NCI-H510A (cell line): ENCODE measurements around the gene FAXC.
"Not testable (repeated sequence)": the region's sequence is repeated elsewhere in the genome, so short reads cannot be mapped to it uniquely, and the experiment has no call there.

Source experiments
- DNase-seq: peaks from one replicate; lab custom pipeline; 2025; lab: John Stamatoyannopoulos, UW

Gene FAXC

GRCh38 chr6:99285881-99286280 lies 63.6 kb downstream of the FAXC start:
- DNase-seq, result no peak

DNA sequence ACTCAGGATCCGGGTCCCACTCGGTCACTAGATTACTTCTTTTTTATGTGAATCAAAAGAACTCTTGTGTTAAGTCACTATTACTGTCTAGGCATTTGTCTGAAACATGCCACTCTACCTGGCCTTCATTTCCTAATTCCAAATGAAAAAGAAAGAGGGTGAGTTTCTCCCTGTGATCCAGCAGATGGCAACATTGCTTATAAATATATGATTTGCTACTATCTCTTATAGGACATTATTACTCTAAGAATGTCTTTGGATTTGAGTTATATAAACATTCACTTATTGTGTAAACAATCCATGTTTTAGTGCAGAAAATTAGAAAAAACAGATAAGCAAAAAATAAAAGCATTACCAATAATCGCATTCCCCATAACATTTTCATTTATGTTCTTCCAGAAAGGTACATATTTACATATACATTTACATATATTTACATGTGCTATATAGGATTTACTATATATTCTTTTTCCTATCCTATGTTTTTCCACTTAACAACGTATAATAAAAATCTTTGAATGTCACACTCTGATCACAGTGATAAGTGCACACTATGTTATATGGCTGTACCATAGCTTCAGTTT lies 66.9 kb downstream of the FAXC start:
- no peak for DNase-seq

GRCh38 chr6:99276747-99277146 lies 72.7 kb downstream of the FAXC start:
- DNase-seq, result no peak

GRCh38 chr6:99270826-99271225 lies 78.6 kb downstream of the FAXC start:
- no peak for DNase-seq

DNA sequence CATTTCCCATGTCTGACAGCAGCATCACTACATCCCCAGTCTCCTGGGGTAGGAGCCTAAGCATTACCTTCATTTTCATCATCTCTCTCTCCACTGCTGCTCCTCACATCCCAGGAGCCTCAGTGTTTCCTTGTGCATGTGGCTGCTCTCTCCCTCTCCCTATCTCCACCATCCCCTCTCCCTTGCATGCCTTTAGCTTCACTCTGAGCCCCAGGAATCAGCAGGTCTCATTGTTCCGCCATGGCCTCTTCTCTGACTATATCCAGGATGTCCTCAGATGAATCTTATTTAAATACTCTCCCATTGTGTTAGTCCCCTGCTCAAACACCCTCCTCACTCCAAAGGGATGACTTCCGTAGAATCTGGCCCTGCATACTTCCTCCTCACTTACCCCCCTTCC lies 79.4 kb downstream of the FAXC start:
- no peak for DNase-seq

- no peak for DNase-seq
These were observed 80.3 kb downstream of the FAXC start for GRCh38 chr6:99269207-99269606.

GRCh38 chr6:99266996-99267395 lies 82.5 kb downstream of the FAXC start:
- DNase-seq, result not testable (repeated sequence)

GRCh38 chr6:99265447-99265846 lies 84.0 kb downstream of the FAXC start:
- DNase-seq, result not testable (repeated sequence)

- DNase-seq, result no peak
These were observed 94.6 kb downstream of the FAXC start for GRCh38 chr6:99254616-99255550.

DNA sequence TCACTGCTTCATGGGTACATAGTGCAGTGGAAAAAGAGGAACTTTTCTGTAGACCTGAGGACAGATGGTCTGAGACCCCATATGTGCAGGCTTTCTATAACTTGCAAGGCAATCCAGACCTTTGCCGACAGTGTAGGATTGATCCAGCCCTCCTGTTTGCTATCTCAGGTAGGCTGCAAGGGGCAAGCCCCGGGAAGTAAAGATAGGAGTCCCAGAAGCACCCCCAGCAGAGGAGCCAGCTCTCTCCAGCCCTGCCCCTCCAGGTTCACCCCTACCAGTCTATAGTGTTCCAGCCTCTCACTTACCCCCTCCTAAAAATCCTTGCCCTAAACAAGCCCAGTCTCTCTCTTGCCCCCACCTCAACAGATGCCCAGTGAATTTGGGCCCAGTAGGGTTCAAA lies 96.2 kb downstream of the FAXC start:
- no peak for DNase-seq

DNA sequence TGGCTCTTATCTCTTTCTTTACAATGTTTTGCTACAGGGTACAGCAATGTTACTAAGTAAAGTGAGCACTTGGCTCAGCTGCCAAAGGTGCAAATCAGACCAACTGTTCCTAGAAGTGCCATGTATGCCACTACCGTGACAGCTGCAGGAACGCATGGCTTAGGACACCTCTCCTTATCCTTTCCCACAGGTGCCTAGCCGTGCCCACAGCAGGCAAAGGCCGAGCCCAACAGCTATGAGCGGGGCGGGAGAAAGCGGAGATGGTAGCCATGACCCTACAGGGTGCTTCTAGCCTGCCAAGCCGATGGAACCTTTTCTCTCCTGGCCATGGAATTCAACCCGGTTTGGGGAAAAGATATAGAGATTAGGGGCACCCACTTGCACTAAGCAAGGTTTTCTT lies 97.1 kb downstream of the FAXC start:
- DNase-seq, result no peak

- no peak for DNase-seq
These were observed 99.0 kb downstream of the FAXC start for GRCh38 chr6:99250476-99250875.

GRCh38 chr6:99246602-99247001 lies 102.9 kb downstream of the FAXC start:
- DNase-seq, result no peak

DNA sequence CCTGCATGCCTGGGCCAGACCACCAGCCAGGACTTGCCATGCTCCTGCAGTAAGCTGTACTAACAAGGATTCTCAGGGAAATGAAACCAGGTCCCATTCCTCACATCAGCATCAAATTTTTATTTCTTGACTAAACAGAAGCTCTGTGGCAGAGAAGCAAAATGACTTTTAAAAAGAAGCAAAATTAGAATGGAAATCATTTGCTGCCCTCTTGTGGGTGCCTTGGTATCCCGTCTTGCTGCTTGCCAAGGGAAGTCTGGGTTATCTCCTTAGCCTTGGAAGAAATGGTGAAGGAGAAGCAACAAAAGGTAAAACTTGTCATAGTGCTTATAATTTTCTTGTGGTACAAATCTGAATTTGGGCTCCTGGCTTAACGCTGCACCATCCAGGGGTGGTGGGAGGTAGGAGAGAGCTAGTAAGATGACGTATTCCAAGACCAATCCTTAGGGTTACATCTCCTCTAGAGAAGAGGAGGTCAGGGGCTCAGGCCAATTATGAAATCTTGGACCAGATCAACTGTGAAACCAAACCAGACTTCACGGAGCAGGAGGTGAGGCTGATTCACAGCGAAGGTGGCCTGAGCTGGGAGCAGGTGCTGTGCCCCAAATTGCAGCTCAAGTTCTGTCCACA lies 107.5 kb downstream of the FAXC start:
- no peak for DNase-seq

GRCh38 chr6:99236010-99236409 lies 113.5 kb downstream of the FAXC start:
- DNase-seq, result no peak

DNA sequence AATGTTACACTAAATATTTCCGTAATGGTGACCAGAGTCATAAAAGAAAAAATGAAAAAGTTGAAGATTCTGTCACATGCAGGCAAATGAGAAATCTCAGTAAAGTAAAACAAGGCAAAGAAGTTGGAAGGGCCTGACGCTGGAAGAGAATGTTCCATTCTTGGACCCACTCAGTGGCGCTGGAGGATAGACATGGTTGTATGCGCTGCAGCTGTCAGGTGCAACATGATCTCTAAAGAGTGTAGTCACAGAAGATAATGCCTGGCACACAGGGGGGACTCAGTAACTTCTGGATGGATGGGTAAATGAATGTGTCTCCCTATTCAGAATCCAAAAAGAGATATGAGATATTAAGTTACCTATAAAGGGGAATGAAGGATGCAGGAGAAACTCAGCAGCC lies 116.3 kb downstream of the FAXC start:
- DNase-seq, result no peak

DNA sequence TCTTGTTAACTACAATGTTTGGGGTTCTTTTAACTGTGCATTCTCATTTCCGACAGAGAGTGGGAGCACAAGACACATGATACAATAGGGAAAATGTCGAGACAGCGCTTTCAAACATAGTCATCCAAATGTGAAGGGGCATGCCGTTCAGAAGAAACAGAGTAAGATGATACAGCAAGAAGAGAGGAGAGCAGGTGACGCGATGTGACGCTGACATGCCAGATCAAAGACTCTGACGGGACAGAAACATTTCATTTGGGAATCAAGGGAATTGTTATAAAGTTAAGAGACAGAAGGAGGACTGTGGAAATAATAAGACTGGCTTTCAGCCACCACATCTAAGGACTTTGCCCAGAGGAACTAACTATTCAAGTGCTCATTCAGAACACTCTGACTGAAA lies 117.4 kb downstream of the FAXC start:
- DNase-seq, result no peak

DNA sequence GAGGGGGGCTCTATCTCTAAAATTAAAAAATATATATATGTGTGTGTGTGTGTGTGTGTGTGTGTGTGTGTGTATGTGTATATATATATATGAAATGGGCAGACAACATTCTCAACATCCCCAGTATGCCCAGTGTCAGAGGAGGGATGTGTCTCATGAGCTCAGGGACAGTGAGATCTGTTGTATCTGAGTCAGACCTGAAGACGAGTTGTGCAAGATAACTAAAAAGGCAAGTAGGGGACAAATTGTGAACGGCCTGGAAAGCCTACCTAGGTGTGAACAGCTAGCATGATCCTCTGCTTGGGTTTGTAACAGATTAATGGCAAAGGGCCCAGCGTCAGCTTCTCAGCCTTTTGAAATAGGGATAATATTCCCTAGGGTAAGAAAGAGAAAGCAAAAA lies 124.3 kb downstream of the FAXC start:
- DNase-seq, result no peak
